ENCODE data around the gene ZBTB47.

GRCh38 chr3:42608581-42608980 lies 44.9 kb upstream of the ZBTB47 start:
- TF ChIP-seq CTCF (IDR thresholded peaks at IDR 0.05): no peak
- no peak for TF ChIP-seq POLR2A (IDR thresholded peaks at IDR 0.05)
